Brain microvascular endothelial cell (primary cell): Measurements from ENCODE around the gene MYBBP1A.

Source experiments
- DNase-seq: peaks from one replicate; pipeline ENCODE4 v3.0.0-alpha.2; 2020
- H3K27ac ChIP-seq: fragments of 250-450 bp; sonication (Bioruptor Pico); 2 replicates; pipeline ENCODE4 v1.5.1; 2020; ENCODE audit warnings: mild to moderate bottlenecking, moderate library complexity
- H3K27me3 ChIP-seq: fragments of 250-450 bp; sonication (Bioruptor Pico); replicated peaks from 2 replicates; pipeline ENCODE4 v1.5.1; 2020; ENCODE audit warnings: mild to moderate bottlenecking
- H3K36me3 ChIP-seq: fragments of 250-450 bp; sonication (Bioruptor Pico); replicated peaks from 2 replicates; pipeline ENCODE4 v1.5.1; 2020; ENCODE audit warnings: mild to moderate bottlenecking
- H3K4me3 ChIP-seq: 2 replicates; pipeline ENCODE4 v1.5.1; 2011; ENCODE audit warnings: low read depth, mild to moderate bottlenecking, control low read depth, low read length, moderate library complexity
- CTCF ChIP-seq: IDR thresholded peaks from 2 replicates; pipeline ENCODE4 v1.5.1; 2011; ENCODE audit warnings: low read depth, mild to moderate bottlenecking, moderate library complexity, low read length, control low read depth, inconsistent platforms; ENCODE audit errors: missing control alignments
- in situ Hi-C: cut with HindIII; loops from 2 replicates; pipeline ENCODE4 v1.10.0; 2017; ENCODE audit warnings: low sequenced_read_pairs, low pct_ligation_motif_present

The MYBBP1A gene

GRCh38 chr17:4534515-4534914, 20.7 kb downstream of the MYBBP1A start:
- no peak for TF ChIP-seq CTCF
- Histone ChIP-seq H3K27ac (no peak overlapping the region), H3K4me3 (no peak overlapping the region), H3K27me3 (no peaks in the 10 kb centered on the region), H3K36me3 (peaks cover 2% of the 10 kb centered on the region)
- in situ Hi-C loops = no loop called here
- no peak for DNase-seq

GRCh38 chr17:4533523-4534504, 21.4 kb downstream of the MYBBP1A start:
- TF ChIP-seq CTCF = no peak
- in situ Hi-C loops = no loop called here
- no peak for DNase-seq
- Histone ChIP-seq H3K36me3 (no peaks in the 10 kb centered on the region), H3K4me3 (no peak overlapping the region), H3K27me3 (no peaks in the 10 kb centered on the region), H3K27ac (no peak overlapping the region)

GRCh38 chr17:4532860-4533522, 22.2 kb downstream of the MYBBP1A start:
- no peak for TF ChIP-seq CTCF
- no peaks in the 10 kb centered on the region for H3K36me3 ChIP-seq
- no peak overlapping the region for H3K4me3 ChIP-seq
- H3K27ac ChIP-seq = no peak overlapping the region
- no peak for DNase-seq
- no peaks in the 10 kb centered on the region for H3K27me3 ChIP-seq
- in situ Hi-C loops = no loop called here

- H3K36me3 ChIP-seq = no peaks in the 10 kb centered on the region
- DNase-seq = no peak
- in situ Hi-C loops = no loop called here
- TF ChIP-seq CTCF = no peak
- no peak overlapping the region for H3K4me3 ChIP-seq
- H3K27ac ChIP-seq = no peak overlapping the region
- H3K27me3 ChIP-seq = no peaks in the 10 kb centered on the region
Observed at GRCh38 chr17:4531988-4532736, 23.0 kb downstream of the MYBBP1A start.

- H3K27ac ChIP-seq = no peak overlapping the region
Observed at GRCh38 chr17:4530799-4531730, 24.1 kb downstream of the MYBBP1A start.

More at GRCh38 chr17:4530799-4531730, 24.1 kb downstream of the MYBBP1A start:
- no peaks in the 10 kb centered on the region for H3K36me3 ChIP-seq
- TF ChIP-seq CTCF = no peak
- no peak overlapping the region for H3K4me3 ChIP-seq
- DNase-seq = no peak
- H3K27me3 ChIP-seq = no peaks in the 10 kb centered on the region
- in situ Hi-C loops = no loop called here
